GM12872 (cell line): ENCODE data around the gene CEP162.

Experiments
- TF ChIP-seq, protein P1 (sequence below): IDR thresholded peaks from 3 replicates; pipeline ENCODE4 v1.5.1; 2011; ENCODE audit warnings: low read depth, mild to moderate bottlenecking, low read length, moderate library complexity; ENCODE audit not compliant: insufficient read depth

CEP162 gene

DNA sequence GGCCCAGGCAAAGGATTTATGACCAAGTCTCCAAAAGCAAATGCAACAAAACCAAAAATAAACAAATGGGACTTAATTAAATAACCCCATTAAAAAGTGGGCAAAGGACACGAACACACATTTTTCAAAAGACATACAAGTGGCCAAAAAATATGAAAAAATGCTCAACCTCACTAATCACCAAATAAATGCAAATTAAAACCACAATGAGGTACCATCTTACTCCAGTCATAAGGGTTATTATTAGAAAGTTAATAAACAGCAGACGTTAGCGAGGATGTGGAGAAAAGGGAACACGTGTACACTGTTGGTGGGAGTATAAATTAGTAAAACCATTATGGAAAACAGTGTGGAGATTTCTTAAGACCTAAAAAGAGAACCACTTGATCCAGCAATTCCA lies 71.1 kb downstream of the CEP162 start:
- TF ChIP-seq, protein P1, sequence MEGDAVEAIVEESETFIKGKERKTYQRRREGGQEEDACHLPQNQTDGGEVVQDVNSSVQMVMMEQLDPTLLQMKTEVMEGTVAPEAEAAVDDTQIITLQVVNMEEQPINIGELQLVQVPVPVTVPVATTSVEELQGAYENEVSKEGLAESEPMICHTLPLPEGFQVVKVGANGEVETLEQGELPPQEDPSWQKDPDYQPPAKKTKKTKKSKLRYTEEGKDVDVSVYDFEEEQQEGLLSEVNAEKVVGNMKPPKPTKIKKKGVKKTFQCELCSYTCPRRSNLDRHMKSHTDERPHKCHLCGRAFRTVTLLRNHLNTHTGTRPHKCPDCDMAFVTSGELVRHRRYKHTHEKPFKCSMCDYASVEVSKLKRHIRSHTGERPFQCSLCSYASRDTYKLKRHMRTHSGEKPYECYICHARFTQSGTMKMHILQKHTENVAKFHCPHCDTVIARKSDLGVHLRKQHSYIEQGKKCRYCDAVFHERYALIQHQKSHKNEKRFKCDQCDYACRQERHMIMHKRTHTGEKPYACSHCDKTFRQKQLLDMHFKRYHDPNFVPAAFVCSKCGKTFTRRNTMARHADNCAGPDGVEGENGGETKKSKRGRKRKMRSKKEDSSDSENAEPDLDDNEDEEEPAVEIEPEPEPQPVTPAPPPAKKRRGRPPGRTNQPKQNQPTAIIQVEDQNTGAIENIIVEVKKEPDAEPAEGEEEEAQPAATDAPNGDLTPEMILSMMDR, result no peak

DNA sequence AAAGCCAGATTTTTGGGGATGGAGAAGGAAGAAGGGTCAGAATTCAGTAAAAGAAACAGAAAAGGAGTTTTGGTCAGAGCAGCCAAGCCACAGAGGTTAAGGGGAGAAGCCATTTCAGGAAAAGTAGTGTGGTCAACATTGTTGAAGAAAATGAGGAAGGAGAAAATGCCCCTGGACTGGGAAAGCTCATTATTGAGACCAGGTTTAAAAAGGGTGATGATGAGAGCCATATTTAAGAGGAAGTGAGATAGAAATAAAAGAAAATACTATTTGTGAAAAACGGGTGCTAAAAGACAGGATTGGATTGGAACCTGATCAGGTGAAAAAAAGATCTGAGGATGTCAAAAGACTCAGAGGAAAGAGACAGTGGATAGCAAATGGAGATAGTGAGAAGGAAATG lies 75.8 kb downstream of the CEP162 start:
- TF ChIP-seq, protein P1, result no peak

DNA sequence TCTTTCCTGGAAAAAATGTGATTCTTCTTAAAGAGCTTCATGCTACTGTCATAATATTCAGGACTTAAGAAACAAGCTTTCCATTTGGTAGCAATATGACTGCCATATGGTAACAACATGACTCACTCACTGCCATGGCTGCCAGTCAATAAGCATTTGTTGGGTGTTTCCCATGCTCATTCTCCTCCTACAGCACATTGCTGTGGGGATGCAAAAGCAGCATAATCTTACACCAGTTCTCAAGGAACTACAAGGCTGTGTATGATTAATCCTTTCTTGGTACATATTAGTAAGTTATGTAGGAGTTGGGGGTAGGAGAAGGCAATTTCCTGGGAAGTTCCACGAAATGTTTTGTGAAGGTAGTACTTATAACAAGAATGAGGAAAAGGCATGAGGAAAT lies 76.7 kb downstream of the CEP162 start:
- TF ChIP-seq, protein P1, result no peak

DNA sequence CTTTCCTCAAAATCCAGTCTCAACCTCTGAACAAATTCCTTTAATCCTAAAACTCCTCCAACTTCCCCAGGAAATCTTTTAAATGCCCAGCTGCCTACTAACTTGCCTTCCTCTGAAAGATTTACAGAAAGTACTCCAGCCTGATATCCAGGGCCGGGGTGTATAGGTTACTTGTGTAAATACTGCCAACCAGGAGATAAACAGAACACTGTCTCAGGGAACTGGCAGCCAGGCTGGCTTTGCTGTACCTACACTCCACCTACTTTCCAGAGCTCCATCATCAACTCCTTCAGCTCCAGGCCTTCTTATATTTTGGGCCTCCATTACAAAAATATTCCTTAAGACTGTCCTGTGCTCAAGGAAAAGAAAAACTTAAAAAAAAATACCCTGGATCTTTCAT lies 85.9 kb downstream of the CEP162 start:
- TF ChIP-seq, protein P1, result no peak

DNA sequence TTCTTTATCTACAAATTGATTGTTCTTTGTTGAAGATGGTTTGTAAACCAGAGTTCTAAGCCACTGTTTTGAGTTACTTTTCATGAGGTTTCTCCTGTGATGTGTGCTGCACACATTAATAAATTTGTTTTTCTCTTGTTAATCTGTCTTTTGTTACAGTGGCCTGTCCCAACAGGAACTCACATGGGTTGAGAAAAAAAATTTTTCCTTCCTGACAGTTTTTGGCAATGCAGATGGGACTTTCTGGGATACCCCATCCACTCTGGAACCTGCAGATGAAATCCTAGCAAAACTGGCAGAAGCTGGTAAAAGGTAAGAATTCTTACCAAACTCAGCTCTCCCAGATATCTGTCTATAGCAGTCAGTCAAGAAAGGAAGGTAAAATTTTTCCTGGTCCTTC lies 88.1 kb downstream of the CEP162 start:
- TF ChIP-seq, protein P1, result no peak

DNA sequence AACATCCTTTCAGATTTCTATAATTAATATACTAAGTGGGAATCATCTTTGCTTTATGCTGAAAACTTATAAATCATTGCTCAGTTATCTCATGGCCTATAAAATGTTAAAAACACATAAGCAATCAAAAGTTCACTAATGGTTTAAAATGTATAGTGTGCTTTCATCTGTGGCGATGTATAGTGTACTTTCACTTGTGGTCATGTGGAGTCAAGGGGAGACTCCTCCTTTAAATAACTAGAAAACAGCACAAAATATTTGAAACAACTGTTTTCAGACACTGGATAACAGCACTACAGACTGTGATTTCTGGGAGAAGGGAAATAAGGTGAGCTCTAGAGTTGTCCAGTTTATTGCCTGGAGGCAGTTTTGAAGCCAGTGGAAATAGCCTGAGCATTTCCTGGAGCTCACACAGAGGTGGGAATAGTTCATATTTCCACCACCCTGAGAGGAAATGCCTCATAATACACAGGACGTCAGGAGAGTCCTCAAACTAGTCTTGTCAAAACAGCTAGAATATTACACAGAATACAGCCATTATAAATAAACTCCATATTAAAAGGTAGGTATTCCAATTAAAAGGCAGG lies 89.4 kb downstream of the CEP162 start:
- TF ChIP-seq, protein P1, result no peak

DNA sequence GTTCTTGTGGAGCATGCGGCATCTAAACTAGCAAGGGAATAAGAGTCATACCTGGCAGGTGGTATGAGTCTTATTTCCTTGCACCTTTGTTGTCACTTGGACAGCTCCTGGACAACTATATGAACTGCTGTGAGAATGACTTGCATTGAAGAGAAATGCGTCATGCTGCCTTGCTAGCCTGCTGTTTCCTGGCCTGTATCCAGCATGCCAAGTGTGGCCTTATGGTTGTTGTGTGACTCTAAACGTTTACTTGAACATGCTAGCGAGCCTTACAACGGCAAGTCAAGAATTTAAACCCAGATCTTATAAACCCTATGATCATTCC lies 90.4 kb downstream of the CEP162 start:
- TF ChIP-seq, protein P1, result no peak
